ENCODE results near the gene CDK19.

Gene CDK19

GRCh38 chr6:110712238-110712637, 103.0 kb downstream of the CDK19 start:
- Mint-ChIP-seq H3K27ac (no peak overlapping the region), H3K27me3 (no peaks in the 10 kb centered on the region), H3K36me3 (peaks cover 17% of the 10 kb centered on the region), H3K9me3 (no peaks in the 10 kb centered on the region), H3K4me3 (no peak overlapping the region), H3K4me1 (peaks cover 17% of the 10 kb centered on the region)
- ATAC-seq, result no peak

- Mint-ChIP-seq H3K27me3 (no peaks in the 10 kb centered on the region), H3K27ac (no peak overlapping the region), H3K36me3 (peaks cover 17% of the 10 kb centered on the region), H3K4me1 (peaks cover 25% of the 10 kb centered on the region), H3K9me3 (no peaks in the 10 kb centered on the region), H3K4me3 (no peak overlapping the region)
- no peak for ATAC-seq
These were observed 105.2 kb downstream of the CDK19 start for GRCh38 chr6:110710115-110710514.

DNA sequence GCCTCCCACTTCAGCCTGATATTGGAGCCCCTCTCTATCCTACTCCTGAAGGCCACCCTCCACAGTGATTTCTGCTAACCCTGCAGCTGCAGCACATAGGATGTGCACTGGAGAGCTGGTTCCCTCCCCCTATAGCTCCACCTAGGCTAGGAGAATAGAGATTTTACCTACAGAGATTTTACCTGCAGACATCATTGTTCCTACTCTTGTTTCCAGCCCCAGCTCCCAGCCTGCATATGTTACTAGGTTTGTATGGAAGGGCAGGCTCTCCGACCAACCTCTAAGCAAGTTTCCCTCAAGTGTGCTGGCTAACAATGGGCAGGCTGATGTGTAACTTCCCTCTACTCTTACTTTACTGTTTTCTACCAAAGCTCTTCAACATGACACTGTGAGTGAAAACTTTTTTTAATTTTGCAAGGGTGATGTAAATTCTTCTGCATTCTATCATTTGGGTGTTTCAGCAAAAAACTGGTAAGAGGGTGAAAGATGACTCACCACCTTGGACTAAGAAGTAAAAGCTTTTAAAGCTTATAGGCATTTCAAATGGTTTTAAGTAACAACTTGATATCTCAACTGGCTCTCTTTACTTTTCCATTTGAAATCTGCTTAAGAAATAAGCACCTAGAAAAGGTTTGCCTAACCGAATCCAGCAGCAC, 106.8 kb downstream of the CDK19 start:
- ATAC-seq, result no peak
- Mint-ChIP-seq H3K27ac (no peak overlapping the region), H3K27me3 (no peaks in the 10 kb centered on the region), H3K36me3 (peaks cover 18% of the 10 kb centered on the region), H3K9me3 (no peaks in the 10 kb centered on the region), H3K4me1 (peaks cover 18% of the 10 kb centered on the region), H3K4me3 (no peak overlapping the region)

- Mint-ChIP-seq H3K27ac (no peak overlapping the region), H3K36me3 (peaks cover 12% of the 10 kb centered on the region), H3K4me3 (no peak overlapping the region), H3K9me3 (no peaks in the 10 kb centered on the region), H3K4me1 (peaks cover 18% of the 10 kb centered on the region), H3K27me3 (no peaks in the 10 kb centered on the region)
- no peak for ATAC-seq
These were observed 109.7 kb downstream of the CDK19 start for GRCh38 chr6:110705543-110705942.

DNA sequence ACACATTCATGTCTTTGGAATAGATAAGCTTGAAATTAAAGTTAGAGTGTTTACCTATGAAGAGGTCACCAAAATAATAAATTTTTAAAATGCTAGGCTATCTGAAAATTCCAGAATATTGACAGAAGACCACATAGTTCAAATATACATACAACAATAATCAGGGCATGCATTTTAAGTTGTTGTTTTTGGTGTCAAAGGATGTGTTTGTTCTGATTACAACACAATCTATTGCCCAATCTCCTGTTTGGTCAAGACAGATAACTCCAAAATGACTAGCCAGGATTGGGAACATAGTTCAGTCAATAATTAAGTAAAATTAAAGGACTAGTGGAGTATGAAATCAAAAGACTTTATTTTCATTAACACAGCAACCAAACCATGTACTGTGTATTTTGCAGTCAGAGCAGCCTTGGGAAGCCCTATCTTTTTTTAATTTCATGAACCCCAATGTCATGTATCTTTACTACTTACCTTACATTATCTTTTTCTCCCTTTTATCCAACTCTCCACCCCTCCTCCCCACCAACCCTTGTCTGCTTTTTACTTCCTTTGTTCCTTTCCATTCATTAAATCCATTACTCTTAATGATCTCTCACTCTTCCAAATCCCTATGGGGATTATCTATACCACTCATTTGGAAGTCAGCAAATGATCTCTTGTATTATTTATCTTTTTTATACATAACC, 111.2 kb downstream of the CDK19 start:
- Mint-ChIP-seq H3K36me3 (peaks cover 6% of the 10 kb centered on the region), H3K4me3 (no peak overlapping the region), H3K9me3 (no peaks in the 10 kb centered on the region), H3K27ac (no peak overlapping the region), H3K4me1 (peaks cover 18% of the 10 kb centered on the region), H3K27me3 (no peaks in the 10 kb centered on the region)
- no peak for ATAC-seq

DNA sequence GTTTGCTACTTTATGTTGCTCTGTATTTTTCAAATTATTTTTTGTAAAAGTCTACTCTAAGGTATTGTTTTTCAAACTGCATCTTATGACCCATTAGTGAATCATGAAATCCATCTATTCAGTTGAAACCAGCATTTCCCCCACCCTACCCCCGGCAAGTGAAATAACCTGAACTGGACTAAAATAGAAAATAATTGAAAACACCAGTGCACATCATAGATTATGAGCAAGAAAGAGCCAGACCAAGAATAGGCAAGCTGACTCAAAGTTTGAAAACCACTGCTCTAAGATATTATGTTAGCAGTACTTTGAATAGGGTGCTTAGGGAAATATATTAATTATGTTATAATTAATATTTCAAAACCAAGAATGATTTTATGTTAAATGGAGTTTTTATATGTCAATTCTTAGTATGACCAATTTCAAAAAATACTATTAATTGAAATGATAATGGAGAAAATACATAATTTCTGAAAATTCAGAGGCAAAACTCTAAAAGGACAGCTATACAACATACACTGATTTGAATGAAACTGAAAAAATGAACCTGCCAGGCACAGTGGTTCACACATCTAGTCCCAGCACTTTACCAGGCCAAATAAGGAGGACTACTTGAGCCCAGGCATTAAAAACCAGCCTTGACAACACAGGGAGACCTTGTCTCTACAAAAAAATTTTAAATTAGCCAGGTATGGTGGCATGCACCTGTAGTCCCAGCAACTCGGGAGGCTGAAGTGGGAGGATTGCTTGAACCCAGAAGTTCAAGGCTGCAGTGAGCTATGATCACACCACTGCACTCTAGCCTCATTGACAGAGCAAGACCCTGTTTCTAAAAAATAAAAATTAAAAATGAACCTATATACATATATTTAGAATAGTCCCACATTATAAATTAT, 112.0 kb downstream of the CDK19 start:
- no peak overlapping the region for H3K27ac Mint-ChIP-seq
- no peaks in the 10 kb centered on the region for H3K9me3 Mint-ChIP-seq
- H3K4me3 Mint-ChIP-seq, result no peak overlapping the region
- no peak for ATAC-seq
- peaks cover 13% of the 10 kb centered on the region for H3K4me1 Mint-ChIP-seq
- no peaks in the 10 kb centered on the region for H3K27me3 Mint-ChIP-seq
- H3K36me3 Mint-ChIP-seq, result peaks cover 8% of the 10 kb centered on the region

DNA sequence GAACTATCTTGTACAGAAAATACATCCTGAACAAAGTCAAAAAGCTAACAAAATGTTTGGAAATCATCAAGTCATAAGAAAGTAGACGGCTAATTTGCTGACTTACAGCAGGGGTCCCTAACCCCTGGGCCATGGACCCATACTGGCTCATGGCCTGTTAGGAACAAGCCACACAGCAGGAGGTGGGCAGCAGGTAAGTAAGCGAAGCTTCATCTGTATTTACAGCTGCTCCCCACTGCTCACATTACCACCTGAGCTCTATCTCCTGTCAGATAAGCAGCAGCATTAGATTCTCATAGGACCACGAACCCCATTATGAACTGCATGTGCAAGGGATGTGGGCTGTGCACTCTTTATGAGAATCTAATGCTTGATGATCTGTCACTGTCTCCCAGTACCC, 115.5 kb downstream of the CDK19 start:
- Mint-ChIP-seq H3K4me3 (no peak overlapping the region), H3K36me3 (peaks cover 29% of the 10 kb centered on the region), H3K4me1 (peaks cover 10% of the 10 kb centered on the region), H3K27ac (no peak overlapping the region), H3K9me3 (no peaks in the 10 kb centered on the region), H3K27me3 (no peaks in the 10 kb centered on the region)
- no peak for ATAC-seq

DNA sequence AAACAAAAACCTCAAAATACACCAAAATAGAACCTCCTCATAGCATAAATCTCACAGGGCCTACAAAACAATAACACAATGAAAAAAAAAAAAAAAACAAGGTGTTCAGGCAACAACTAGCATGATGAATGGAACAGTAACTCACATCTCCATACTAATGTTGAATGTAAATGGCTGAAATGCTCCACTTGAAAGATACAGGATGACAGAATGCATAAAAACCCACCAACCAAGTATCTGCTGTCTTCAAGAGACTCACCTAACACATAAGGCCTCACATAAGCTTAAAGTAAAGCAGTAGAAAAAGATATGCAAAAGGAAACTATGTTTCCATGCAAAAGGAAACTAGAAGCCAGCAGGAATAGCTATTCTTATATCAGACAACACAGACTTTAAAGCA, 121.3 kb downstream of the CDK19 start:
- peaks cover 52% of the 10 kb centered on the region for H3K36me3 Mint-ChIP-seq
- H3K9me3 Mint-ChIP-seq, result peaks cover 7% of the 10 kb centered on the region
- no peak overlapping the region for H3K4me3 Mint-ChIP-seq
- H3K27me3 Mint-ChIP-seq, result no peaks in the 10 kb centered on the region
- H3K4me1 Mint-ChIP-seq, result peaks cover 31% of the 10 kb centered on the region
- no peak overlapping the region for H3K27ac Mint-ChIP-seq
- ATAC-seq, result no peak

GRCh38 chr6:110693296-110693695, 122.0 kb downstream of the CDK19 start:
- H3K27me3 Mint-ChIP-seq, result no peaks in the 10 kb centered on the region
- ATAC-seq, result no peak
- H3K4me1 Mint-ChIP-seq, result peaks cover 38% of the 10 kb centered on the region
- no peak overlapping the region for H3K4me3 Mint-ChIP-seq
- H3K36me3 Mint-ChIP-seq, result peaks cover 50% of the 10 kb centered on the region
- peaks cover 7% of the 10 kb centered on the region for H3K9me3 Mint-ChIP-seq
- H3K27ac Mint-ChIP-seq, result no peak overlapping the region

GRCh38 chr6:110690916-110691315, 124.4 kb downstream of the CDK19 start:
- Mint-ChIP-seq H3K4me1 (peaks cover 51% of the 10 kb centered on the region), H3K36me3 (peaks cover 35% of the 10 kb centered on the region), H3K27me3 (no peaks in the 10 kb centered on the region), H3K27ac (no peak overlapping the region), H3K4me3 (no peak overlapping the region), H3K9me3 (peaks cover 7% of the 10 kb centered on the region)
- ATAC-seq, result no peak

DNA sequence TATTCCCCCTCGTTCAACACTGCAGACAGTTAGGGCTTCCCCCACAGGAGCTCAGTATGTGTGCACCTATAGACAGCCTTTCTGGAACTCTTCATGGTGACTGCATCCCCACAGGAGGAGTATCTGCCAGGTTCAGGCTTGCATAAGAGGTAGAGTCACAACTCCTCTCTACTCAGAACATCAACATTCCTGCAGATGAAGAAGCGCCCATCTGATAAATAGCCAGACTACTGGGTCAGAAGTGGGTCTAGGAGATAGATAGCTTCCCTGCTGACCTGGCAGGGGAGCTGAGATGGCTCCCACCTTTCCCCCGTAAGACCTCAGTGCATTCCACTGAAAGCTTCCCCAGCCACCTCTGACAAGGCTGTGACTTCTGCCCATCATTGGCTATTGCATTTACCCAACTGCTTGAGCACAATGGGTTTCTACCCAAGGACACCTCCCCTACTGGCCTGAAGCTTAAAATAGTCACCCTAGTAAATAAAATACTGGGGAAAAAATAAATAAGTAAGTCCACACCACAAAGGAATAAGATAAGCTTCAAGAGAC, 125.1 kb downstream of the CDK19 start:
- no peaks in the 10 kb centered on the region for H3K27me3 Mint-ChIP-seq
- no peak overlapping the region for H3K4me3 Mint-ChIP-seq
- H3K4me1 Mint-ChIP-seq, result peaks cover 45% of the 10 kb centered on the region
- peaks cover 29% of the 10 kb centered on the region for H3K36me3 Mint-ChIP-seq
- H3K27ac Mint-ChIP-seq, result no peak overlapping the region
- peaks cover 7% of the 10 kb centered on the region for H3K9me3 Mint-ChIP-seq
- ATAC-seq, result no peak

GRCh38 chr6:110689275-110689935, 125.9 kb downstream of the CDK19 start:
- Mint-ChIP-seq H3K36me3 (peaks cover 22% of the 10 kb centered on the region), H3K4me1 (peaks cover 38% of the 10 kb centered on the region), H3K9me3 (peaks cover 6% of the 10 kb centered on the region), H3K4me3 (no peak overlapping the region), H3K27me3 (no peaks in the 10 kb centered on the region), H3K27ac (no peak overlapping the region)
- no peak for ATAC-seq

DNA sequence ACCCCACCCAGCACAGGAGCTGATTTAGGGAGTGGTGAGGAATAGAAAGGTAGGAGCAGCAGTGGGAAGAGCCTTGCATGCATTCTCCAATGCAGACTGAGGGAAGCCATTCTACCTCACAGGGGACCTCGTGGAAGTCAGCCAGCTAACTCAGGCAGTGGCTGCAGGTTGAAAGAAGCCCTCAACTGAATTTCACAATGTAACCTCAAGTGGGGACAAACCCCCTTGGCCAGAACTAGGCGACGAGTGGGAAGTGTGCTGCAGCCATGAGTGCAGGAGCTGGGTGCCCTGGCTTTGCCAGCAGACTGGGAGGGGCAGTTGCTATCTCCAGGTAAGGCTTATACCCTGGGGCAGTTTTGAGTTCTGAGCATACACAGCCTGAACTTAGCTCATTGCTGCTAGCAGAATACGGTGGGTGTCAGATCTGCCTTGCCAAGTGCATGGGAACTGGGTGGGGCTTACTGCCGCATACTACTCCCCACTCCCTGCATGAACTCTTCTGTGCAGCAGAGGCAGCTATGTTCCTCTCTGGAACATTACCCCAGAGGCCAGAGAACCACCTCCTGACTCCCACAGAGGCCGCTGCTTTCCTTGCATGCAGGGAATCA, 126.5 kb downstream of the CDK19 start:
- H3K9me3 Mint-ChIP-seq, result no peaks in the 10 kb centered on the region
- no peak for ATAC-seq
- H3K27ac Mint-ChIP-seq, result peak overlapping the region; percentile 10
- H3K27me3 Mint-ChIP-seq, result no peaks in the 10 kb centered on the region
- no peak overlapping the region for H3K4me3 Mint-ChIP-seq
- peaks cover 16% of the 10 kb centered on the region for H3K36me3 Mint-ChIP-seq
- peaks cover 31% of the 10 kb centered on the region for H3K4me1 Mint-ChIP-seq

DNA sequence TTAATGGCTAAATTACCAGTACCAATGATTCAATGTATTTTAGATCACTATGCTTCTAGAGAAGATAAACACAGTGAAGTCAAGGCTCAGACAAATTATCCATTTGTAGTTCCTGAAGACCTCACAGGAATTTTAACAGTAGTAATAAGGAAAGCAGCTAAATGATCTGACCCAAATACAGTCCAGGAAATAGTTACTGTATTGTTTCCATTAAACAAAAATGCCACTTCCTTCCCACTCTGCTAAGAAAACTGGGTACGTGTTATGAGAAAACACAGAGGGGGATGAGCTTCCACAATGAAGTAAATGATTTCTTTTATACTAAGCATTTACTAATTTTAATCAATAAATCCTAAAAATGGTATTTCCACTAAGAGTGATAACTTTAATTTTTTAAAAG, 127.9 kb downstream of the CDK19 start:
- H3K36me3 Mint-ChIP-seq, result peaks cover 4% of the 10 kb centered on the region
- no peak overlapping the region for H3K27ac Mint-ChIP-seq

More for the DNA sequence above, 127.9 kb downstream of the CDK19 start:
- no peak for ATAC-seq
- Mint-ChIP-seq H3K27me3 (no peaks in the 10 kb centered on the region), H3K9me3 (no peaks in the 10 kb centered on the region), H3K4me1 (peaks cover 32% of the 10 kb centered on the region), H3K4me3 (no peak overlapping the region)

Data from stimulated activated memory B cell treated with anti-CD40 and anti-IgM and Interleukin-4, amounts not matched to agents 10 μg/mL and 1 μg/mL and 100 μg/mL, for 72 hours (primary cell).